Left lung (tissue), 10 donors: ENCODE results near the gene HPSE2. TPM values are rescaled to one million over a fixed set of nuclear protein-coding genes. Genes with fewer than 3 reads are reported as not detected.

Experiments
- ATAC-seq: fragments of 200-7000 bp; cut with Tn5 transposase; one replicate; pipeline ENCODE4 v1.9.1; 2020; ENCODE audit warnings: moderate library complexity
- DNase-seq, 4 donors: peaks; one replicate each; pipeline ENCODE4 v3.0.0-alpha.2; 2013 to 2020
- H3K27ac ChIP-seq, 2 donors: fragments of 200-600 bp; sonication (generic) in 1 of 2; one replicate each; pipeline versions ENCODE4 v1.5.0 to v1.8.0; 2020 to 2021
- H3K27me3 ChIP-seq, 2 donors: fragments of 200-600 bp; sonication (generic) in 1 of 2; one replicate each; pipeline versions ENCODE4 v1.5.0 to v1.8.0; 2020 to 2021
- H3K36me3 ChIP-seq, 2 donors: fragments of 200-600 bp; sonication (generic) in 1 of 2; one replicate each; pipeline versions ENCODE4 v1.5.0 to v1.8.0; 2020 to 2021
- H3K4me1 ChIP-seq, 2 donors: fragments of 200-600 bp; one replicate each; pipeline ENCODE4 v1.8.0; 2021
- H3K4me3 ChIP-seq, 2 donors: fragments of 200-600 bp; sonication (generic) in 1 of 2; one replicate each; pipeline versions ENCODE4 v1.5.0 to v1.8.0; 2020 to 2021; ENCODE audit warnings: mild to moderate bottlenecking in 1 of 2
- H3K9me3 ChIP-seq, 2 donors: fragments of 200-600 bp; sonication (generic) in 1 of 2; one replicate each; pipeline versions ENCODE4 v1.5.0 to v1.8.0; 2020 to 2021
- intact Hi-C, 2 donors: fragments of 100-400 bp; cut with DNase I; formaldehyde crosslinking; loops; one replicate each; pipeline versions ENCODE4 v1.11.2 to v1.14.2; 2022
- polyA plus RNA-seq, 6 donors: library from polyadenylated mRNA; unstranded; fragments of 120-200 nt; gene quantifications; one replicate each; pipeline ENCODE4 v1.2.1, GENCODE V29; 2013; ENCODE audit not compliant: insufficient read length in 6 of 6
- total RNA-seq, 2 donors: library from RNA; stranded (reverse); fragmentation: NEBNext Ultra II Directional; extraction: Animal tissue kit (Norgen Biotek cat#: 25700); gene quantifications; one replicate each; pipeline ENCODE4 v1.2.1, GENCODE V29; 2021
- TF ChIP-seq, protein P1 (sequence below), 2 donors: fragments of 200-600 bp; sonication (generic) in 1 of 2; IDR thresholded peaks; one replicate each; pipeline versions ENCODE4 v1.5.0 to v1.8.0; 2021; ENCODE audit warnings: antibody characterized with exemption in 2 of 2
- donor health status: DM: no; HTN: yes; CAD: no.
- donor health status: DM: no; HTN: no; CAD: no.

Gene HPSE2
- total and polyA plus RNA-seq, 8 donors, result 0.50 to 20.4 (median 12.1) TPM

DNA sequence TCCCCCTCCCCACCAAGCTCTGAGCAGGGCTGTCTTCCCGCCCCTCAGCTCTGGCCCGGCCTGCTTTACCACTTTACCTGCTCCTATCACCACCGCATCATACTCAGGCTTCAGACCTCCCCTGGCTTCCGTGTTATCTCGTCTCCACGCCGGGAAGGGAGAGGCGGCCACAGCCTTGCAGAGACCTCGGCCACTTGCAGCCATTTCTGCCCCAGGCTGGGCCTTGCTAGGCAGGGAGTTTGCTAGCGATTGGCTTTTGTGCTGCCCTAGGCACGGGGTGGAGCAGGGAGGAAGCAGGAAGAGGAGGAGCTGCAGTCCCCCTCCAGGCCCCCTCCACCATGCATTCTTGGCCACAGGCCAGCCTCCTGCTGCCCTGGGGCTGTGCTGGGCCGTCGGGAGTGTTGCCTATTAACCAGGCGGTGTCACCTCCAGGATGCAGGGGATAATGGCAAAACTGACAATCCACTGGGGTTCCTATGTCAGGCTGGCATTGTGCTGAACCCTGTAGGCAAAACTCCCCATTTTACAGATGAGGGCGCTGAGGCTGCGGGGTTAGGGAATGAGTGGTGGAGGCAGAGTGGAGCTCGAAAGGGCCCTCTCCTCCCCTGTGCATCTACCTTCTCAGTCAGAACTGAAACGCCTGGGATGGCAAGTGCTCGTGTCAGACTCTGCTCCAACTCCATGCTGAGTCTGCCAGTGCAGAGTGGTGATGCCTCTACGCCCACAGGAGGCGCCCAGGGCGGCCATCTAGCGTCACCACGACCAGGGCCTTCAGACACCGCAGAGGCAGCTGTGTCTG lies 820.5 kb downstream of the HPSE2 start, which contains the start of gene PYROXD2:
PYROXD2 (minus strand) TSS at position 251 of the 799 bp plus-strand sequence; CDS start at position 204, 47 bp downstream.
- DNase-seq, result peak; percentile 90 to 96 (median 92)
- Histone ChIP-seq H3K27ac (peak within 1 kb of the TSS; percentile 71 to 80), H3K36me3 (peaks cover 0 to 39% of the 10 kb centered on the region in 2 donors), H3K4me3 (peak within 1 kb of the TSS; percentile 51 to 54), H3K27me3 (no peaks in the 10 kb centered on the region), H3K4me1 (peaks cover 11 to 19% of the 10 kb centered on the region in 2 donors), H3K9me3 (no peaks in the 10 kb centered on the region)
- intact Hi-C loops, result no loop called here
- peak; percentile 96 for ATAC-seq
- TF ChIP-seq, protein P1, sequence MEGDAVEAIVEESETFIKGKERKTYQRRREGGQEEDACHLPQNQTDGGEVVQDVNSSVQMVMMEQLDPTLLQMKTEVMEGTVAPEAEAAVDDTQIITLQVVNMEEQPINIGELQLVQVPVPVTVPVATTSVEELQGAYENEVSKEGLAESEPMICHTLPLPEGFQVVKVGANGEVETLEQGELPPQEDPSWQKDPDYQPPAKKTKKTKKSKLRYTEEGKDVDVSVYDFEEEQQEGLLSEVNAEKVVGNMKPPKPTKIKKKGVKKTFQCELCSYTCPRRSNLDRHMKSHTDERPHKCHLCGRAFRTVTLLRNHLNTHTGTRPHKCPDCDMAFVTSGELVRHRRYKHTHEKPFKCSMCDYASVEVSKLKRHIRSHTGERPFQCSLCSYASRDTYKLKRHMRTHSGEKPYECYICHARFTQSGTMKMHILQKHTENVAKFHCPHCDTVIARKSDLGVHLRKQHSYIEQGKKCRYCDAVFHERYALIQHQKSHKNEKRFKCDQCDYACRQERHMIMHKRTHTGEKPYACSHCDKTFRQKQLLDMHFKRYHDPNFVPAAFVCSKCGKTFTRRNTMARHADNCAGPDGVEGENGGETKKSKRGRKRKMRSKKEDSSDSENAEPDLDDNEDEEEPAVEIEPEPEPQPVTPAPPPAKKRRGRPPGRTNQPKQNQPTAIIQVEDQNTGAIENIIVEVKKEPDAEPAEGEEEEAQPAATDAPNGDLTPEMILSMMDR (IDR thresholded peaks at IDR 0.05), result no peak

DNA sequence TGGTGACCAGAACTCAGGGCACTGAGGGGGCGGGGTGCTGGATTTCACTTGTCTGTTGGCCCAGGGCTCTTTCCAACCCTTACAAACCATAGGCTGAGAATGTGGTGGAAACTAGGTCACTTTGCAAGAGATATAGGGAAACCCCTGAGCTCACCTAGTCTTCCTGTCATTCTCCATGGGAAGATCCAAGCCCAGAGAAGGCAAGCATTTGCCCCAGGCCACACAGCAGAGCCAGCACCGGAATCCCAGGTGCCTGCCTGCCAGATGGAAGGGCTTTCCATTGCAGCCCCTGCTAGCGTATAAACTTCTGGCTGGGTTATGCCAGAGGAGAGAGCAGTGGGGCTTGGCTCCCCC lies 821.1 kb downstream of the HPSE2 start:
- intact Hi-C loops, result no loop called here
- TF ChIP-seq, protein P1 (IDR thresholded peaks at IDR 0.05), result no peak
- Histone ChIP-seq H3K4me3 (peak overlapping the region; percentile 51 to 54), H3K27ac (peak overlapping the region; percentile 71 to 80), H3K4me1 (peaks cover 11 to 19% of the 10 kb centered on the region in 2 donors), H3K9me3 (no peaks in the 10 kb centered on the region), H3K36me3 (peaks cover 0 to 33% of the 10 kb centered on the region in 2 donors), H3K27me3 (no peaks in the 10 kb centered on the region)
- DNase-seq (no peak), ATAC-seq (peak; percentile 3)

DNA sequence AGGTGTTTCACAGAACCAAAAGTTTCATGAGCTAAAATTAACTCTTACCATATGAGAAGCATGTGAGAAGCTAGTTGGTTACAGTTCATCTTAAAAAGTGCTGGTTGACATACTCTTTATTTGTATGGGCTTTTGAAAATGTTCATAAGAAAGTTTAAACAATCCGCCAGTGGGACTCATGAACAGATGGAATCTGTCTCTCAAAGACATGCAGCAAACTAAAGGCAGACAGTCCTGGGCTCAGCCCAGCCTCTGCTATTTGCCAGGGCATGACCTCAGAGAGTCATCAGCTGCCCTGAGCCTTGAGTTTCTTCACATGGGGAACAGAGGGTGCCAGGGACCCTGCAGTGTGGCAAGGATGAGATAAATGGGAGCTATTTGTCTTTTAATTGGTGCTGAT lies 823.9 kb downstream of the HPSE2 start:
- Histone ChIP-seq H3K36me3 (peaks cover 0 to 5% of the 10 kb centered on the region in 2 donors), H3K27me3 (no peaks in the 10 kb centered on the region), H3K9me3 (no peaks in the 10 kb centered on the region), H3K27ac (no peak overlapping the region), H3K4me1 (peaks cover 11 to 19% of the 10 kb centered on the region in 2 donors), H3K4me3 (no peak overlapping the region)
- DNase-seq (peak in 1 of 4 donors; percentile 23), ATAC-seq (no peak)
- intact Hi-C loops, result no loop called here
- TF ChIP-seq, protein P1 (IDR thresholded peaks at IDR 0.05), result no peak

DNA sequence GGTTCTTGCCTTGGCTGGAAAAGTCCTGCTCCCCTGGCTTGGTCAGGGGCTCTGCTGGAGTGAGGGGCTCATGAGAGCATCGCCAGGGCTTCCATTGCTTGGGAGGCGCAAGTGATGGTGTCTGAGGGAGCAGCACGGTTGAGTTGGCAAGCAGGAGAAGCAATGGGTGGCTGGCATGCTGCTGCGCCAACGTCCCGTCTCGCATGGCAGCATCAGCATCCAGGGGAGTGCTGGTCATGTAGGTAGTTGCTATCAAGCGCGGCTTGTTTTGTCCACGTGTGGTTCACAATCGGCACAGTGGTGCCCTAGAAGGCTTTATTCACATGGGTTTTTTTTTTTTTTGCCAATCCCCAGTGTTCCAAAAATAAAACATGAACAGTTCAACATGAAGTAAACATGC lies 824.5 kb downstream of the HPSE2 start:
- no peak overlapping the region for H3K27ac ChIP-seq
- no peak for ATAC-seq
- TF ChIP-seq, protein P1 (IDR thresholded peaks at IDR 0.05), result no peak
- intact Hi-C loops, result no loop called here
- H3K4me3 ChIP-seq, result no peak overlapping the region
- H3K36me3 ChIP-seq, result no peaks in the 10 kb centered on the region
- no peaks in the 10 kb centered on the region for H3K9me3 ChIP-seq
- DNase-seq, result no peak
- H3K4me1 ChIP-seq, result peaks cover 11 to 19% of the 10 kb centered on the region in 2 donors
- no peaks in the 10 kb centered on the region for H3K27me3 ChIP-seq

DNA sequence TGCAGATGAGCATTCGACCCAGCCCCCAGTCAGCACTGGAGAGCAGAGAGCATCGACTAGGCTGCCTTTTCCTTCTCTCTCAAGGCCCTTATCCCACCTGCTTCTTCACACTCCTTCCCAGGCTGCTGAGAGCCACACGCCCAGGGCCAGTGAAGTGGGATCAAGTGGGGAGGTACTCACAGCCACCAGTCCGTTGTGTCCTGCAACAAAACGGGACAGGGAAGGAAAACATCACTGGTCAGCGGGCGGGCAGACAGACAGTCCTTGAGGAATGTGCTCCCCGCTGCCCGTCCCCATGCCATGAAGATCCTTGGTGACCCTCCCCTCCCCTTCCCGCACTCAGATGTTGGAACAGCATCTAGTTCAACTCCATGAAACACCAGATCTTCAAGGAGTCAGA lies 824.9 kb downstream of the HPSE2 start:
- no peak overlapping the region for H3K27ac ChIP-seq

More for the DNA sequence above, 824.9 kb downstream of the HPSE2 start:
- ATAC-seq (peak; percentile 27), DNase-seq (no peak)
- TF ChIP-seq, protein P1 (IDR thresholded peaks at IDR 0.05), result no peak
- H3K4me3 ChIP-seq, result no peak overlapping the region
- H3K27me3 ChIP-seq, result no peaks in the 10 kb centered on the region
- peaks cover 10 to 18% of the 10 kb centered on the region in 2 donors for H3K4me1 ChIP-seq
- no peaks in the 10 kb centered on the region for H3K9me3 ChIP-seq
- intact Hi-C loops, result no loop called here
- H3K36me3 ChIP-seq, result no peaks in the 10 kb centered on the region
